Kidney epithelial cell (primary cell): Measurements from ENCODE around the gene TBX2. TPM values are rescaled to one million over a fixed set of nuclear protein-coding genes. Genes with fewer than 3 reads are reported as not detected.

ENCODE experiments used
- DNase-seq: peaks from one replicate; pipeline ENCODE4 v3.0.0-alpha.2; 2010; ENCODE audit warnings: low read depth
- H3K27me3 ChIP-seq: 2 replicates; pipeline ENCODE4 v1.6.0; 2011; ENCODE audit warnings: low read length; ENCODE audit not compliant: control insufficient read depth, insufficient read depth
- H3K36me3 ChIP-seq: 2 replicates; pipeline ENCODE4 v1.5.1; 2011; ENCODE audit warnings: low read length; ENCODE audit not compliant: control insufficient read depth, insufficient read depth
- H3K4me3 ChIP-seq: 2 replicates; pipeline ENCODE4 v1.5.1; 2011; ENCODE audit warnings: low read depth, mild to moderate bottlenecking, control low read depth, low read length
- total RNA-seq: library from RNA; depleted of rRNA; stranded (reverse); fragments of >200 nt; gene quantifications from 2 replicates; pipeline ENCODE4 v1.2.3, GENCODE V29; 2015
- TF ChIP-seq, protein P1 (sequence below): IDR thresholded peaks from 2 replicates; pipeline ENCODE4 v1.5.1; 2011; ENCODE audit warnings: mild to moderate bottlenecking, moderate library complexity, low read length, control low read depth, inconsistent platforms; ENCODE audit not compliant: insufficient read depth, poor library complexity, severe bottlenecking

The TBX2 gene
- total RNA-seq, 1 donor from 2014 or later, result 7.3 TPM

DNA sequence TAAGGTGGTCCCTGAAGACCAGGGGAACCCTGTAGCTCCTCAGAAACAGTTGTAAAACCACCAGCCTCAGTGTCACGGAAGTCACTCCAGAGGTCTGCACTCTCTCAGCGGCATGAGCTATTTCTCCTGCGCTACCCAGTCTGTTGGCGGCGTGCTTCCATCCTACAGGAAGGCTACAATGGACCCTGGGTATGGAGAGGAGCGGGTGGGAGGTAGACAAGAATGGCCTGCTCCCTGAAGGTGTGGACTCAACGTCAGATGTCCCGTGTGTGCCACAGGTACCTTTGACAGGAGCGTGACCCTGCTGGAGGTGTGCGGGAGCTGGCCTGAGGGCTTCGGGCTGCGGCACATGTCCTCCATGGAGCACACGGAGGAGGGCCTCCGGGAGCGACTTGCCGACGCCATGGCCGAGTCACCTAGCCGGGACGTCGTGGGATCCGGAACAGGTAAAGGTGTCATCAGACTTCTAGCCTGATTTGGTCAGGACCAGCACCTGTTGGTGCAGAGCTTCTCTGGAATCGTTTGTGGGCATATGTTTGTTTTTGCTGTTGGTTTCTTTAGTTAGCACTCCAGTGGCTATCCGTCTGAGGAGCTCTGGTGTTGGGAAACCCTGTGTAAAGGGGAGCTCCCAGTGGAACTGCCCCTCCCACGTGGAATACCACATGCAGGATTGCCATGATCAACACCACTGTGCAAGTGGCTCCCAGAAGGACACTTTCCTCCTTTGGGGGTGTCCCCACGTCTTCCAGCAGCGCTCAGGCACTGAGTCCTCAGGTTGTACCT lies 31.4 kb upstream of the TBX2 start:
- TF ChIP-seq, protein P1, sequence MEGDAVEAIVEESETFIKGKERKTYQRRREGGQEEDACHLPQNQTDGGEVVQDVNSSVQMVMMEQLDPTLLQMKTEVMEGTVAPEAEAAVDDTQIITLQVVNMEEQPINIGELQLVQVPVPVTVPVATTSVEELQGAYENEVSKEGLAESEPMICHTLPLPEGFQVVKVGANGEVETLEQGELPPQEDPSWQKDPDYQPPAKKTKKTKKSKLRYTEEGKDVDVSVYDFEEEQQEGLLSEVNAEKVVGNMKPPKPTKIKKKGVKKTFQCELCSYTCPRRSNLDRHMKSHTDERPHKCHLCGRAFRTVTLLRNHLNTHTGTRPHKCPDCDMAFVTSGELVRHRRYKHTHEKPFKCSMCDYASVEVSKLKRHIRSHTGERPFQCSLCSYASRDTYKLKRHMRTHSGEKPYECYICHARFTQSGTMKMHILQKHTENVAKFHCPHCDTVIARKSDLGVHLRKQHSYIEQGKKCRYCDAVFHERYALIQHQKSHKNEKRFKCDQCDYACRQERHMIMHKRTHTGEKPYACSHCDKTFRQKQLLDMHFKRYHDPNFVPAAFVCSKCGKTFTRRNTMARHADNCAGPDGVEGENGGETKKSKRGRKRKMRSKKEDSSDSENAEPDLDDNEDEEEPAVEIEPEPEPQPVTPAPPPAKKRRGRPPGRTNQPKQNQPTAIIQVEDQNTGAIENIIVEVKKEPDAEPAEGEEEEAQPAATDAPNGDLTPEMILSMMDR, result no peak

DNA sequence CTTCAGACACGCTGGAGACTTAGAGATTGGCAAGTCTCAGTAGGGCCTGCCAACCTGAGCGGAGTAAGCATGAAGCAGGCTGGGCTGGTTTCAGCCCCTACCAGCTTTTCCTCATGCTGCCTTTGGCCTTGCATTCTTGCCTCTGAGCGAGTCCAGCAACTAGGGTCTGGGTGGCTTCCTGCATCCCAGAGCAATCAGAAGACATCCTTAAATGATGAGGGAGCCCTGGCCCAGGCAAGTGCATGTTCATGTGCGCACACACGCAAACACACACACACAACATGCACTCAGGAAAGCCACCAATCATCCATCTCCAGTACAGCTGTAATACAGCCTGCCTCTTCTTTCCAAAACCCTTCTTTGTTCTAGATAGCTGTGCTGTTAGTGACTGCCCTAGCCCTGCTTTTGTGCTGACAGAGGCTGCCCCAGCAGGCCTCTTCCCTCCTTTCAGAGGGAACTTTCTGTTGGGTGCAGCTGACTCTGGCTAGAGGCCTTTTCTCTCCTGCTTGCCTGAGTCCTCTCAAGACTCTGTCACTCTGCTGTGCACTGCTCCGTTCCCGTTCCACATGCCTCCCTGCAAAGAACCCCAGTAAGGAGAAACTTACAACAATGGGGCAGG lies 30.7 kb upstream of the TBX2 start:
- no peak overlapping the region for H3K4me3 ChIP-seq
- TF ChIP-seq, protein P1, result no peak
- peaks cover 2% of the 10 kb centered on the region for H3K27me3 ChIP-seq
- no peaks in the 10 kb centered on the region for H3K36me3 ChIP-seq
- DNase-seq, result no peak

More for the DNA sequence above, 31.4 kb upstream of the TBX2 start:
- peaks cover 2% of the 10 kb centered on the region for H3K27me3 ChIP-seq
- DNase-seq, result no peak
- no peaks in the 10 kb centered on the region for H3K36me3 ChIP-seq
- H3K4me3 ChIP-seq, result no peak overlapping the region

DNA sequence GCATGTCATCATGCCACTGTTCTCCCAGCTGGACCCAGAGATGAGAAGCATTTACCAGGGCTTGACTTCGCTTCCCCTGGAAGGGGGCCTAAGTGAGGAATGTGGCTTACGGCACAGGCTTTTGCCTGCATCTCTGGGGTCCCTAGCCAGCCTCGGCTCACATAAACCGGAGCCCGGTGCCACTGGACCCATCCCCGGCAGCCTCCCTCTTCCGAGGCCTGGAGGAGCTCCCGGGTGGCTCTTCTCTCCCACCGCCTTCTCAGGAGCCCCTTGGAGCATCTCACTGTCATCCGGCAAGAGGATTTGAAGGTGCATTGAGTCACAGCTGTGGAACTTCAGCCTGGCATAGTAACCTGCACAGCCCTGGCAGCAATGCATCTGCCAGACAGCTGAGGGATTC lies 29.9 kb upstream of the TBX2 start:
- H3K4me3 ChIP-seq, result no peak overlapping the region
- TF ChIP-seq, protein P1, result no peak
- no peaks in the 10 kb centered on the region for H3K36me3 ChIP-seq
- peaks cover 2% of the 10 kb centered on the region for H3K27me3 ChIP-seq
- DNase-seq, result no peak

GRCh38 chr17:61371179-61371578 lies 28.5 kb upstream of the TBX2 start:
- H3K4me3 ChIP-seq, result no peak overlapping the region
- DNase-seq, result no peak
- H3K27me3 ChIP-seq, result peaks cover 2% of the 10 kb centered on the region
- no peaks in the 10 kb centered on the region for H3K36me3 ChIP-seq
- TF ChIP-seq, protein P1, result no peak

DNA sequence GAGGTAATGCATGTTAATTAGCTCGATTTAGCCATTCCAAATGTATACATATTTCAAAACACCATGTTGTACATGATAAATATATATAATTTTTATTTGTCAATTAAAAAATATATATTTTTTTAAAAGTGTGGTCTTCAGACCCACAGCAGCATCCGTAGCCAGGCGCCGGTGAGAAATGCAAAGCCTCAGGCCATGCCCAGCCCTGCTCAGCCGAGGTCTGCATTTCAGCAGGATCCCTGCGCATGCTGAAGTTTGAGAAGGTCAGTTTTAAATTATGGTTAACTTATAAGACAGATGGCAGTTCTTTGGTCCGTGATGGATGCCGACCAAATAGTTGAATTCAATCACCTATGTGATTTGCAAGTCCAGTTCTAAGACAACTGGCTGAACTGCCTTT lies 28.0 kb upstream of the TBX2 start:
- no peak for DNase-seq
- H3K4me3 ChIP-seq, result no peak overlapping the region
- TF ChIP-seq, protein P1, result no peak
- peaks cover 2% of the 10 kb centered on the region for H3K27me3 ChIP-seq
- H3K36me3 ChIP-seq, result no peaks in the 10 kb centered on the region
